Liver (tissue), 9 donors: ENCODE data around the gene TMEM128. TPM values are rescaled to one million over a fixed set of nuclear protein-coding genes. Genes with fewer than 3 reads are reported as not detected.

Source experiments
- DNase-seq: peaks from one replicate; pipeline ENCODE4 v3.0.0-alpha.2; 2017; ENCODE audit warnings: low spot score
- H3K27ac ChIP-seq, 2 donors: one replicate each; pipeline ENCODE4 v1.7.0; 2013; ENCODE audit warnings: inconsistent platforms in 2 of 2, low read length in 2 of 2, control low read depth in 1 of 2, low read depth in 1 of 2, mild to moderate bottlenecking in 1 of 2
- H3K27me3 ChIP-seq, 4 donors: one replicate each; pipeline versions ENCODE4 v1.6.1 to v1.7.0; 2013; ENCODE audit warnings: low read length in 3 of 4, inconsistent platforms in 1 of 4, mild to moderate bottlenecking in 1 of 4, moderate library complexity in 1 of 4; ENCODE audit not compliant: control insufficient read depth in 4 of 4, insufficient read depth in 4 of 4
- H3K36me3 ChIP-seq, 4 donors: one replicate each; pipeline versions ENCODE4 v1.6.1 to v1.7.0; 2013; ENCODE audit warnings: low read length in 3 of 4, mild to moderate bottlenecking in 3 of 4, low read depth in 1 of 4, moderate library complexity in 1 of 4; ENCODE audit not compliant: control insufficient read depth in 4 of 4, insufficient read depth in 3 of 4
- H3K4me1 ChIP-seq, 4 donors: one replicate each; pipeline versions ENCODE4 v1.6.1 to v1.7.0; 2013; ENCODE audit warnings: low read length in 3 of 4, mild to moderate bottlenecking in 3 of 4, moderate library complexity in 1 of 4; ENCODE audit not compliant: control insufficient read depth in 4 of 4, insufficient read depth in 4 of 4
- H3K4me3 ChIP-seq, 3 donors: one replicate each; pipeline versions ENCODE4 v1.6.1 to v1.7.0; 2013; ENCODE audit warnings: low read length in 3 of 3, control low read depth in 1 of 3, low read depth in 1 of 3, mild to moderate bottlenecking in 1 of 3
- H3K9ac ChIP-seq, 2 donors: one replicate each; pipeline ENCODE4 v1.7.0; 2013; ENCODE audit warnings: low read length in 2 of 2, mild to moderate bottlenecking in 2 of 2, moderate library complexity in 2 of 2, control low read depth in 1 of 2, low read depth in 1 of 2
- H3K9me3 ChIP-seq, 4 donors: one replicate each; pipeline versions ENCODE4 v1.6.1 to v1.7.0; 2013; ENCODE audit warnings: low read length in 3 of 4; ENCODE audit not compliant: control insufficient read depth in 4 of 4
- ATF3 ChIP-seq: IDR thresholded peaks from 2 replicates; pipeline ENCODE4 v1.6.1; 2016; ENCODE audit warnings: antibody characterized with exemption
- CTCF ChIP-seq: fragments of 150-350 bp; IDR thresholded peaks from 2 replicates; pipeline ENCODE4 v1.5.1; 2017; ENCODE audit warnings: improper control_type of control experiment, low read depth, low read length; ENCODE audit not compliant: missing input control
- EGR1 ChIP-seq, 2 donors: IDR thresholded peaks; 2 replicates each; pipeline ENCODE4 v1.6.1; 2016 to 2018; ENCODE audit warnings: antibody characterized with exemption in 2 of 2, low read depth in 2 of 2
- FOXA1 ChIP-seq: IDR thresholded peaks from 2 replicates; pipeline ENCODE4 v1.6.1; 2016; ENCODE audit warnings: antibody characterized with exemption
- FOXA2 ChIP-seq: IDR thresholded peaks from 2 replicates; pipeline ENCODE4 v1.6.1; 2016; ENCODE audit warnings: antibody characterized with exemption
- GABPA ChIP-seq, 2 donors: IDR thresholded peaks in 1 of 2; conservative IDR thresholded peaks in 1 of 2; 2 replicates each; pipeline ENCODE4 v1.6.1; 2016; ENCODE audit warnings: antibody characterized with exemption in 2 of 2, mild to moderate bottlenecking in 1 of 2, moderate library complexity in 1 of 2
- HNF4A ChIP-seq, 2 donors: conservative IDR thresholded peaks; 2 replicates each; pipeline ENCODE4 v1.6.1; 2016; ENCODE audit warnings: antibody characterized with exemption in 2 of 2, mild to moderate bottlenecking in 2 of 2
- HNF4G ChIP-seq: IDR thresholded peaks from 2 replicates; pipeline ENCODE4 v1.6.1; 2016; ENCODE audit warnings: antibody characterized with exemption
- JUND ChIP-seq, 2 donors: IDR thresholded peaks; 2 replicates each; pipeline ENCODE4 v1.6.1; 2016; ENCODE audit warnings: antibody characterized with exemption in 2 of 2
- MAX ChIP-seq: IDR thresholded peaks from 2 replicates; pipeline ENCODE4 v1.6.1; 2016; ENCODE audit warnings: antibody characterized with exemption
- NR2F2 ChIP-seq: IDR thresholded peaks from 2 replicates; pipeline ENCODE4 v1.6.1; 2016; ENCODE audit warnings: antibody characterized with exemption
- RAD21 ChIP-seq, 2 donors: IDR thresholded peaks; 2 replicates each; pipeline ENCODE4 v1.6.1; 2016; ENCODE audit warnings: antibody characterized with exemption in 2 of 2, mild to moderate bottlenecking in 2 of 2
- REST ChIP-seq: IDR thresholded peaks from 2 replicates; pipeline ENCODE4 v1.6.1; 2016; ENCODE audit warnings: antibody characterized with exemption, mild to moderate bottlenecking
- RXRA ChIP-seq, 2 donors: IDR thresholded peaks; 2 replicates each; pipeline ENCODE4 v1.6.1; 2017 to 2018; ENCODE audit warnings: antibody characterized with exemption in 2 of 2, mild to moderate bottlenecking in 1 of 2
- SP1 ChIP-seq: IDR thresholded peaks from 2 replicates; pipeline ENCODE4 v1.6.1; 2018; ENCODE audit warnings: antibody characterized with exemption, mild to moderate bottlenecking
- TAF1 ChIP-seq: conservative IDR thresholded peaks from 2 replicates; pipeline ENCODE4 v1.6.1; 2016; ENCODE audit warnings: antibody characterized with exemption, mild to moderate bottlenecking
- YY1 ChIP-seq: IDR thresholded peaks from 2 replicates; pipeline ENCODE4 v1.6.1; 2016; ENCODE audit warnings: antibody characterized with exemption, mild to moderate bottlenecking
- ZBTB33 ChIP-seq: IDR thresholded peaks from 2 replicates; pipeline ENCODE4 v1.6.1; 2016; ENCODE audit warnings: antibody characterized with exemption
- WGBS: extraction: QIAGEN DNeasy Blood & Tissue Kit; methylation state at CpG from one replicate; pipeline ENCODE4 v1.1.7; 2013; 5-methylcytosine and 5-hydroxymethylcytosine counted together
- polyA plus RNA-seq, 2 donors: library from polyadenylated mRNA; stranded (reverse) in 1 of 2; unstranded in 1 of 2; fragments of 200-250 nt in 1 of 2; fragments of >200 nt in 1 of 2; fragmentation: Nextera tagmentation in 1 of 2; extraction: Ambion mirVana in 1 of 2; gene quantifications; one replicate each; pipeline versions ENCODE4 v1.2.1 to v1.2.3, GENCODE V29; 2013 to 2015
- total RNA-seq, 2 donors: library from RNA; depleted of rRNA; stranded (reverse); fragments of >200 nt; gene quantifications; one replicate each; pipeline ENCODE4 v1.2.3, GENCODE V29; 2014
- donor health status: healthy.
- donor health status: healthy.
- donor health status: healthy.
- donor health status: healthy.
- donor health status: healthy.

TMEM128 gene
- total and polyA plus RNA-seq, 4 donors = 7.6 to 11.3 (median 9.2) TPM

GRCh38 chr4:4288098-4288497 lies 40.1 kb upstream of the TMEM128 start:
- Histone ChIP-seq H3K4me1 (peaks cover 6 to 24% (median 22%) of the 10 kb centered on the region in 4 donors), H3K27me3 (no peaks in the 10 kb centered on the region), H3K4me3 (no peak overlapping the region), H3K36me3 (peaks cover 2 to 19% (median 10%) of the 10 kb centered on the region in 4 donors), H3K27ac (no peak overlapping the region), H3K9me3 (no peaks in the 10 kb centered on the region), H3K9ac (no peak overlapping the region)
- TF ChIP-seq ZBTB33 (no peak), ATF3 (no peak), YY1 (no peak), HNF4A (conservative IDR thresholded peaks at IDR 0.05) (no peak)
- no peak for DNase-seq

GRCh38 chr4:4284827-4285618 lies 37.0 kb upstream of the TMEM128 start:
- Histone ChIP-seq H3K36me3 (peaks cover 6 to 39% (median 28%) of the 10 kb centered on the region in 4 donors), H3K9me3 (no peaks in the 10 kb centered on the region), H3K4me1 (peaks cover 6 to 14% (median 11%) of the 10 kb centered on the region in 4 donors), H3K27me3 (no peaks in the 10 kb centered on the region), H3K4me3 (no peak overlapping the region), H3K9ac (no peak overlapping the region), H3K27ac (no peak overlapping the region)
- TF ChIP-seq YY1 (no peak), FOXA2 (no peak), SP1 (no peak), TAF1 (no peak), EGR1 (IDR thresholded peaks at IDR 0.05; ENCODE audit: low read depth in 2 of 2) (no peak), RAD21 (IDR thresholded peaks at IDR 0.05) (no peak), CTCF (no peak), HNF4G (no peak), GABPA (IDR thresholded peaks at IDR 0.05 in 1 of 2, conservative IDR thresholded peaks at IDR 0.05 in 1 of 2) (no peak), MAX (no peak), RXRA (IDR thresholded peaks at IDR 0.05) (no peak), NR2F2 (no peak), REST (no peak), FOXA1 (no peak), HNF4A (conservative IDR thresholded peaks at IDR 0.05) (no peak), JUND (IDR thresholded peaks at IDR 0.05) (no peak), ZBTB33 (no peak), ATF3 (no peak)
- peak; percentile 54 for DNase-seq
- WGBS = 81% methylated on average over 11 of the region's 11 CpGs
